RWPE1 (cell line): ENCODE data around the gene DNMT3A.

Experiments used
- CTCF ChIA-PET: fragments of 350-600 bp; sonication (Branson Sonifier 250); formaldehyde crosslinking; extraction: SDS; loops from one replicate; lab custom pipeline; 2021; lab: Yijun Ruan, JAX
- POLR2A ChIA-PET: fragments of 400-600 bp; formaldehyde crosslinking; extraction: SDS; loops from one replicate; lab custom pipeline; 2020; ENCODE audit warnings: antibody characterized with exemption; ENCODE audit not compliant: low non-redundant PET; lab: Yijun Ruan, JAX
- DNase-seq: peaks from one replicate; pipeline ENCODE4 v3.0.0; 2012; ENCODE audit warnings: low spot score
- H3K27ac ChIP-seq: fragments of 450-650 bp; 2 replicates; pipeline ENCODE4 v1.5.1; 2017
- CTCF ChIP-seq: fragments of 450-650 bp; conservative IDR thresholded peaks from 2 replicates; pipeline ENCODE4 v1.5.1; 2017; ENCODE audit warnings: low read depth, mild to moderate bottlenecking

DNMT3A gene

GRCh38 chr2:25256488-25256875 is 85.2 kb downstream of the DNMT3A start:
- ChIA-PET POLR2A (no interaction called here), CTCF (no interaction called here)

GRCh38 chr2:25255745-25256487 is 85.8 kb downstream of the DNMT3A start:
- DNase-seq: no peak
- CTCF ChIA-PET: no interaction called here
- POLR2A ChIA-PET: no interaction called here
- no peak overlapping the region for H3K27ac ChIP-seq
- no peak for TF ChIP-seq CTCF

More at GRCh38 chr2:25256488-25256875, 85.2 kb downstream of the DNMT3A start:
- no peak for TF ChIP-seq CTCF
- DNase-seq: no peak
- no peak overlapping the region for H3K27ac ChIP-seq

- ChIA-PET POLR2A (no interaction called here), CTCF (no interaction called here)
- H3K27ac ChIP-seq: no peak overlapping the region
- TF ChIP-seq CTCF: no peak
- no peak for DNase-seq
Measured at GRCh38 chr2:25254961-25255360, 86.8 kb downstream of the DNMT3A start.

- CTCF ChIA-PET: no interaction called here
- no peak for DNase-seq
- H3K27ac ChIP-seq: peak overlapping the region; percentile 72
- TF ChIP-seq CTCF: no peak
- POLR2A ChIA-PET: interaction anchor here (0.6 to 1.0 kb wide), 3 partner anchors 11 to 47 kb away, joined by 3 to 4 read pairs (median 3); no protein-coding TSS in a partner anchor
Measured at GRCh38 chr2:25253153-25253626, 88.5 kb downstream of the DNMT3A start.

GRCh38 chr2:25252291-25253152 is 89.2 kb downstream of the DNMT3A start:
- DNase-seq: peak; percentile 77
- ChIA-PET CTCF (interaction anchor here (0.9 kb wide), 1 partner anchor 24 kb away, joined by 3 read pairs; no protein-coding TSS in a partner anchor), POLR2A (interaction anchor here (0.6 to 1.0 kb wide), 2 partner anchors 11 to 27 kb away, joined by 3 to 4 read pairs; no protein-coding TSS in a partner anchor)
- no peak for TF ChIP-seq CTCF
- H3K27ac ChIP-seq: peak overlapping the region; percentile 72
